Thyroid gland (tissue), 4 donors: ENCODE results near the gene RAPH1. TPM values are rescaled to one million over a fixed set of nuclear protein-coding genes. Genes with fewer than 3 reads are reported as not detected.

Experiments
- DNase-seq, 2 donors: peaks; one replicate each; pipeline ENCODE4 v3.0.0-alpha.2; 2019
- H3K27ac ChIP-seq, 3 donors: fragments of 200-600 bp; sonication (generic); 1 replicate in 2 of 3; 2 replicates in 1 of 3; pipeline ENCODE4 v1.5.1; 2016 to 2019; ENCODE audit warnings: mild to moderate bottlenecking in 1 of 3, moderate library complexity in 1 of 3
- H3K27me3 ChIP-seq: fragments of 200-600 bp; sonication (generic); one replicate; pipeline ENCODE4 v1.5.1; 2019
- H3K36me3 ChIP-seq, 2 donors: fragments of 200-600 bp; sonication (generic); one replicate each; pipeline ENCODE4 v1.5.1; 2016 to 2019
- H3K4me1 ChIP-seq, 2 donors: fragments of 200-600 bp; sonication (generic); one replicate each; pipeline ENCODE4 v1.5.1; 2017 to 2019
- H3K4me3 ChIP-seq, 3 donors: fragments of 200-600 bp; sonication (generic); replicated peaks in 1 of 3; 1 replicate in 2 of 3; 2 replicates in 1 of 3; pipeline ENCODE4 v1.5.1; 2016; ENCODE audit warnings: mild to moderate bottlenecking in 1 of 3
- H3K9me3 ChIP-seq: fragments of 200-600 bp; sonication (generic); one replicate; pipeline ENCODE4 v1.5.1; 2017
- POLR2A ChIP-seq, 2 donors: fragments of 450-650 bp; IDR thresholded peaks; one replicate each; pipeline ENCODE4 v1.6.1; 2017; ENCODE audit warnings: antibody characterized with exemption in 2 of 2, mild to moderate bottlenecking in 2 of 2, moderate library complexity in 1 of 2
- WGBS, 2 donors: methylation state at CpG; one replicate each; pipeline ENCODE4 v1.1.5; 2017; 5-methylcytosine and 5-hydroxymethylcytosine counted together
- intact Hi-C: fragments of 100-400 bp; cut with DNase I; formaldehyde crosslinking; loops from one replicate; pipeline ENCODE4 v1.15.1; 2023
- total RNA-seq, 4 donors: library from RNA; depleted of rRNA; stranded (reverse); fragments of >200 nt; gene quantifications; one replicate each; pipeline ENCODE4 v1.2.3, GENCODE V29; 2016
- TF ChIP-seq, protein P1 (sequence below), 6 experiments: fragments of 200-600 bp in 3 of 6; fragments of 450-650 bp in 3 of 6; sonication (generic) in 3 of 6; IDR thresholded peaks; one replicate each; pipeline ENCODE4 v1.5.1; 2016 to 2019; ENCODE audit warnings: antibody characterized with exemption in 6 of 6, mild to moderate bottlenecking in 2 of 6, inconsistent platforms in 1 of 6, moderate library complexity in 1 of 6

RAPH1 gene
- total RNA-seq, 4 donors from 2014 or later = 67.3 to 187 (median 99.4) TPM

DNA sequence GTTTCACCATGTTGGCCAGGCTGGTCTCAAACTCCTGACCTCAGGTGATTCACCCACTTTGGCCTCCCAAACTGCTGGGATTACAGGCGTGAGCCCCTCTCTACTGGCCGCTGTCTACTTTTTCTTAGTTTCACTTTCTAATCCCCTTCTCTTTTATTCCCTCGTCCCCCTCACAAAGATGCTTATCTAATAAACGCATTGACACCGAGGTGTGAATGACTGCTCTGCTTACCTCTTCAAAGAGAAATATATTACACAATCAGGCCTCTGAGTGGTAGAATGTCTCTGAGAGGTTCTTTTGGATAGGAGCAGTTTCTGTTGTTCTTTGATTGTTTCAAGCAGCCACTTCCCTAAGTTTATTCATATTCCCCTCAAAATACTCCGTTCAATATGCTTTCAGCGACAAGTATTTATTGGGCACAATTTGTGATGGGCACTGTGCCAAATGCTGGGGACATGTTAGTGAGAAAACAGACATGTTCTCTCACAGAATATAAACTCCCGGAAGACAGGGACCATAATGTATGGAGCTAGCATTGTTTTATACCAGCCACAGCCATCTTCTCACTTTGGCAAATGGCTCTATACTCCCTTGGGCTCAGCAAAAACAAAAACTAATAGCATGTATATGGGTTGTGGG is 34.7 kb upstream of the RAPH1 start:
- Histone ChIP-seq H3K9me3 (no peaks in the 10 kb centered on the region), H3K4me1 (peaks cover 0 to 3% of the 10 kb centered on the region in 2 donors), H3K27ac (peak overlapping the region in 1 of 3 donors; percentile 3), H3K27me3 (no peaks in the 10 kb centered on the region), H3K4me3 (no peak overlapping the region), H3K36me3 (no peaks in the 10 kb centered on the region)
- 66 to 72% methylated on average over 8 of the region's 8 CpGs for WGBS, 2 donors
- TF ChIP-seq, protein P1, sequence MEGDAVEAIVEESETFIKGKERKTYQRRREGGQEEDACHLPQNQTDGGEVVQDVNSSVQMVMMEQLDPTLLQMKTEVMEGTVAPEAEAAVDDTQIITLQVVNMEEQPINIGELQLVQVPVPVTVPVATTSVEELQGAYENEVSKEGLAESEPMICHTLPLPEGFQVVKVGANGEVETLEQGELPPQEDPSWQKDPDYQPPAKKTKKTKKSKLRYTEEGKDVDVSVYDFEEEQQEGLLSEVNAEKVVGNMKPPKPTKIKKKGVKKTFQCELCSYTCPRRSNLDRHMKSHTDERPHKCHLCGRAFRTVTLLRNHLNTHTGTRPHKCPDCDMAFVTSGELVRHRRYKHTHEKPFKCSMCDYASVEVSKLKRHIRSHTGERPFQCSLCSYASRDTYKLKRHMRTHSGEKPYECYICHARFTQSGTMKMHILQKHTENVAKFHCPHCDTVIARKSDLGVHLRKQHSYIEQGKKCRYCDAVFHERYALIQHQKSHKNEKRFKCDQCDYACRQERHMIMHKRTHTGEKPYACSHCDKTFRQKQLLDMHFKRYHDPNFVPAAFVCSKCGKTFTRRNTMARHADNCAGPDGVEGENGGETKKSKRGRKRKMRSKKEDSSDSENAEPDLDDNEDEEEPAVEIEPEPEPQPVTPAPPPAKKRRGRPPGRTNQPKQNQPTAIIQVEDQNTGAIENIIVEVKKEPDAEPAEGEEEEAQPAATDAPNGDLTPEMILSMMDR (IDR thresholded peaks at IDR 0.05) = no peak
- no peak for TF ChIP-seq POLR2A (IDR thresholded peaks at IDR 0.05)
- DNase-seq = peak in 1 of 2 donors; percentile 21
- intact Hi-C loops = no loop called here

DNA sequence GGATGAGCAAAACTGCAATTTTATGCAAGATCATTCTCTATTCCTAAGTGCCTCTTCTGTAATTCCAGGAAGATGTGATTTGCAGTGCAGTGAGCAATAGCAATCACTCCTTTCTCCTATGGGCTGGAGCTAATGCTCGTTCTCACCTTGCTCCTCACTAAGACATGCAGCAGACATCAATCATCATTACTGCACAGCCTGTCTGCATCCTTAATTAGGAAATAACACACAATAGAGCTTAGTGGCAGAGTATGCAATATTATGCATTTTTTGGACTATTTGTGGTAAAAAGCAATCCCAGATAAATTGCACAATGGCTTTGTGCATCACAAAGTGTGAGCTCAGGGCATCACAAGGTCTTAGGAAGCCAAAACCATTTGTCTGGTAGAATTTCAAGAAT is 32.6 kb upstream of the RAPH1 start:
- no peaks in the 10 kb centered on the region for H3K9me3 ChIP-seq
- no peak for TF ChIP-seq POLR2A (IDR thresholded peaks at IDR 0.05)
- TF ChIP-seq, protein P1 (IDR thresholded peaks at IDR 0.05) = no peak
- H3K27me3 ChIP-seq = no peaks in the 10 kb centered on the region
- no peak for DNase-seq
- intact Hi-C loops = no loop called here
- 84 to 87% methylated on average over 1 of the region's 1 CpG for WGBS, 2 donors
- peaks cover 0 to 4% of the 10 kb centered on the region in 2 donors for H3K4me1 ChIP-seq
- no peak overlapping the region for H3K4me3 ChIP-seq
- no peaks in the 10 kb centered on the region for H3K36me3 ChIP-seq
- no peak overlapping the region for H3K27ac ChIP-seq

DNA sequence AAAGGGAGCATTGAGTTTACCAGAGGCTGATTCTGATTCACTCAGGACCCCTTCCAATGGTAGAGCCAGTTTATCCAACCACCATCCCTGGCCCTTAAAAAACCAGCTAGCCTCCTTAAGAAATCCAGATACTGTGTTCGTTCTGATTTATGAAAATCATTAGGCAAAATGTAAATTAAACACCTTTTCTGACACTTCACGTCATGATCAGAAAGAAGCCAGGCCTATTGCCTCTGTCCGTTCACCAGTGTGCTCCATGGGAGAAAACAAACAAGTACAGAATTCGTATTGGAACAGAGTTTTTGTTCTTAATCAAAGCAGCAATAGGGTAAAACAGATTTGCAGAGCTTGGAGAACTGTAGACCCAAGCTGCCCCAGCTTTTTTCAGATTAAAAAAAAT is 31.1 kb upstream of the RAPH1 start:
- Histone ChIP-seq H3K27me3 (no peaks in the 10 kb centered on the region), H3K4me1 (peaks cover 4 to 5% of the 10 kb centered on the region in 2 donors), H3K36me3 (no peaks in the 10 kb centered on the region), H3K27ac (no peak overlapping the region), H3K4me3 (no peak overlapping the region), H3K9me3 (no peaks in the 10 kb centered on the region)
- intact Hi-C loops = no loop called here
- no peak for TF ChIP-seq POLR2A (IDR thresholded peaks at IDR 0.05)
- TF ChIP-seq, protein P1 (IDR thresholded peaks at IDR 0.05) = no peak
- WGBS, 2 donors = 93 to 95% methylated on average over 4 of the region's 4 CpGs
- DNase-seq = no peak

DNA sequence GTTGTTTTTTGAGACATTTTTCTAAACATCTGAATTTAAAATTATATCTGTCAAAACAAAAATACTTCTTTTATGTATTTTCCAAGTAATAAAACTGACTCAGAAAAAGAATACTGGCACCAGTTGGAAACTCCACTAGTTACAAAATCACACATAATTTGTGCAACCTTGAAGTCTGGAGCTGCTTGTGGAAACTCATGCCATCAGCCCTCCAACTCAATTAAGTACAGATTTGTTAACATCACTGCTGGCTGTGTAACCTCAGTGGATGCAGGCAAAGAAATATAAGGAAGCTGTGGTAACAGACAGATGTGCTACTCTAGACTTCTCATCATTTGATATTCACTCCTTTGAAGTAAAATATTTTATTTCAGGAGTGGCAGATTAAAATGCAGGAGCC is 30.0 kb upstream of the RAPH1 start:
- DNase-seq = no peak
- Histone ChIP-seq H3K4me1 (peaks cover 4 to 5% of the 10 kb centered on the region in 2 donors), H3K27ac (no peak overlapping the region), H3K36me3 (no peaks in the 10 kb centered on the region), H3K4me3 (no peak overlapping the region), H3K9me3 (no peaks in the 10 kb centered on the region), H3K27me3 (no peaks in the 10 kb centered on the region)
- intact Hi-C loops = no loop called here
- no peak for TF ChIP-seq POLR2A (IDR thresholded peaks at IDR 0.05)

DNA sequence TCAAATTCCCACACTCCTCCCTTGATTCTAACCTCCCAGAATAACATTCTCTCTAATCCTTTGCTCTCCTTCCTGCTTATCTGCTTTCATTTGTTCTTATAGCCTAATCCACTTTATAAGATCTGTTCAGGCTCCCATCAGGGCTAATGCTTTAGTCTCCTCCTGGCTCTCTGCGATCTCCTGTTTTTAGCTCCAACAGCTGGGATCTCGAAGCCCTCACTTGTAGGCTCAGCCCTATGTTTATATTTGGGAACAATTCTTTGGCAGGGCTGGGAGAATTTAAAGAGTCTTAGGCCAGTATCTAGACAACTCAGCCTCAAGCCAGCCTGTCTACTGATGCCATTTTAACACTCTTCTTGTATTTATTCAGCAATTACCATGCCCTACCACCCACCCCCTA is 27.2 kb upstream of the RAPH1 start:
- peak overlapping the region in 1 of 3 donors; percentile 8 for H3K27ac ChIP-seq
- 60 to 74% methylated on average over 2 of the region's 2 CpGs for WGBS, 2 donors
- no peaks in the 10 kb centered on the region for H3K9me3 ChIP-seq
- intact Hi-C loops = no loop called here
- no peaks in the 10 kb centered on the region for H3K27me3 ChIP-seq
- no peaks in the 10 kb centered on the region for H3K36me3 ChIP-seq
- no peak for DNase-seq
- TF ChIP-seq POLR2A (IDR thresholded peaks at IDR 0.05) = no peak
- TF ChIP-seq, protein P1 (IDR thresholded peaks at IDR 0.05) = no peak
- H3K4me1 ChIP-seq = peaks cover 4 to 5% of the 10 kb centered on the region in 2 donors
- H3K4me3 ChIP-seq = no peak overlapping the region
